HT1080 (cell line): ENCODE results near the gene DMXL2. TPM values are rescaled to one million over a fixed set of nuclear protein-coding genes. Genes with fewer than 3 reads are reported as not detected.
A peak's percentile ranks its signal among the peaks of the same experiment; 100 is the strongest.
"Not testable (repeated sequence)": the region's sequence is repeated elsewhere in the genome, so short reads cannot be mapped to it uniquely, and the experiment has no call there.

Experiments used
- DNase-seq: peaks from one replicate; pipeline ENCODE4 v3.0.0-alpha.2; 2015; ENCODE audit warnings: low read depth
- total RNA-seq: library from RNA; depleted of rRNA; stranded (reverse); fragments of >200 nt; shearing (Covaris generic); gene quantifications from 2 replicates; pipeline ENCODE4 v1.2.3, GENCODE V29; 2014

Gene DMXL2
- total RNA-seq, 1 experiment from 2014 or later: 9.6 TPM

- peak; percentile 49 for DNase-seq
Measured at GRCh38 chr15:51621936-51622603, 501 bp downstream of the DMXL2 start.

- DNase-seq: no peak
Measured at GRCh38 chr15:51621155-51621765, 1.3 kb downstream of the DMXL2 start.

GRCh38 chr15:51620641-51621040 lies 1.9 kb downstream of the DMXL2 start:
- DNase-seq: no peak

- DNase-seq: no peak
Measured at GRCh38 chr15:51620122-51620521, 2.4 kb downstream of the DMXL2 start.

- no peak for DNase-seq
Measured at GRCh38 chr15:51619331-51620035, 3.1 kb downstream of the DMXL2 start.

GRCh38 chr15:51617886-51618285 lies 4.7 kb downstream of the DMXL2 start:
- DNase-seq: no peak

GRCh38 chr15:51613951-51614350 lies 8.6 kb downstream of the DMXL2 start:
- no peak for DNase-seq

- DNase-seq: not testable (repeated sequence)
Measured at GRCh38 chr15:51612669-51613068, 9.9 kb downstream of the DMXL2 start.

- not testable (repeated sequence) for DNase-seq
Measured at GRCh38 chr15:51603462-51603948, 19.1 kb downstream of the DMXL2 start.

- DNase-seq: no peak
Measured at GRCh38 chr15:51603002-51603401, 19.6 kb downstream of the DMXL2 start.

- DNase-seq: no peak
Measured at GRCh38 chr15:51602484-51602883, 20.1 kb downstream of the DMXL2 start.

GRCh38 chr15:51601801-51602200 lies 20.8 kb downstream of the DMXL2 start:
- no peak for DNase-seq

GRCh38 chr15:51600114-51600513 lies 22.5 kb downstream of the DMXL2 start:
- peak; percentile 72 for DNase-seq

GRCh38 chr15:51589881-51590568 lies 32.5 kb downstream of the DMXL2 start:
- DNase-seq: no peak

- DNase-seq: no peak
Measured at GRCh38 chr15:51588966-51589365, 33.6 kb downstream of the DMXL2 start.

GRCh38 chr15:51585986-51586385 lies 36.6 kb downstream of the DMXL2 start:
- DNase-seq: no peak

GRCh38 chr15:51580982-51581381 lies 41.6 kb downstream of the DMXL2 start:
- peak; percentile 13 for DNase-seq

- DNase-seq: no peak
Measured at GRCh38 chr15:51580385-51580784, 42.2 kb downstream of the DMXL2 start.

GRCh38 chr15:51579012-51579411 lies 43.6 kb downstream of the DMXL2 start:
- DNase-seq: no peak

- no peak for DNase-seq
Measured at GRCh38 chr15:51577636-51578304, 44.8 kb downstream of the DMXL2 start.

- DNase-seq: no peak
Measured at GRCh38 chr15:51576911-51577500, 45.6 kb downstream of the DMXL2 start.
